Ascending aorta (tissue), 2 donors: Measurements from ENCODE around the gene ZBTB20. TPM values are rescaled to one million over a fixed set of nuclear protein-coding genes. Genes with fewer than 3 reads are reported as not detected.
"Not testable (repeated sequence)": the region's sequence is repeated elsewhere in the genome, so short reads cannot be mapped to it uniquely, and the experiment has no call there.

Experiments
- DNase-seq, 2 donors: peaks; one replicate each; pipeline ENCODE4 v3.0.0-alpha.2; 2019; ENCODE audit warnings: low spot score in 2 of 2
- H3K27ac ChIP-seq, 2 donors: fragments of 200-600 bp; sonication (generic); one replicate each; pipeline ENCODE4 v1.5.1; 2016 to 2017; ENCODE audit warnings: mild to moderate bottlenecking in 1 of 2
- H3K27me3 ChIP-seq: fragments of 200-600 bp; sonication (generic); one replicate; pipeline ENCODE4 v1.5.1; 2017
- H3K36me3 ChIP-seq, 2 donors: fragments of 200-600 bp; sonication (generic); one replicate each; pipeline ENCODE4 v1.5.1; 2016
- H3K4me1 ChIP-seq, 2 donors: fragments of 200-600 bp; sonication (generic); one replicate each; pipeline ENCODE4 v1.5.1; 2016 to 2017; ENCODE audit warnings: mild to moderate bottlenecking in 1 of 2
- H3K4me3 ChIP-seq, 2 donors: fragments of 200-600 bp; sonication (generic); one replicate each; pipeline ENCODE4 v1.5.1; 2016 to 2017; ENCODE audit warnings: mild to moderate bottlenecking in 1 of 2
- H3K9me3 ChIP-seq, 2 donors: fragments of 200-600 bp; sonication (generic); one replicate each; pipeline ENCODE4 v1.5.1; 2016
- intact Hi-C: fragments of 100-400 bp; cut with DNase I; formaldehyde crosslinking; loops from one replicate; pipeline ENCODE4 v1.15.1; 2023
- total RNA-seq: library from RNA; depleted of rRNA; stranded (reverse); fragments of >200 nt; gene quantifications from one replicate; pipeline ENCODE4 v1.1.0, GENCODE V29; 2016
- TF ChIP-seq, protein P1 (sequence below), 3 experiments: fragments of 200-600 bp in 2 of 3; fragments of 450-650 bp in 1 of 3; sonication (generic) in 2 of 3; IDR thresholded peaks; one replicate each; pipeline ENCODE4 v1.5.1; 2016 to 2019; ENCODE audit warnings: antibody characterized with exemption in 3 of 3, mild to moderate bottlenecking in 1 of 3, moderate library complexity in 1 of 3

Gene ZBTB20
- total RNA-seq = 60.3 TPM

DNA sequence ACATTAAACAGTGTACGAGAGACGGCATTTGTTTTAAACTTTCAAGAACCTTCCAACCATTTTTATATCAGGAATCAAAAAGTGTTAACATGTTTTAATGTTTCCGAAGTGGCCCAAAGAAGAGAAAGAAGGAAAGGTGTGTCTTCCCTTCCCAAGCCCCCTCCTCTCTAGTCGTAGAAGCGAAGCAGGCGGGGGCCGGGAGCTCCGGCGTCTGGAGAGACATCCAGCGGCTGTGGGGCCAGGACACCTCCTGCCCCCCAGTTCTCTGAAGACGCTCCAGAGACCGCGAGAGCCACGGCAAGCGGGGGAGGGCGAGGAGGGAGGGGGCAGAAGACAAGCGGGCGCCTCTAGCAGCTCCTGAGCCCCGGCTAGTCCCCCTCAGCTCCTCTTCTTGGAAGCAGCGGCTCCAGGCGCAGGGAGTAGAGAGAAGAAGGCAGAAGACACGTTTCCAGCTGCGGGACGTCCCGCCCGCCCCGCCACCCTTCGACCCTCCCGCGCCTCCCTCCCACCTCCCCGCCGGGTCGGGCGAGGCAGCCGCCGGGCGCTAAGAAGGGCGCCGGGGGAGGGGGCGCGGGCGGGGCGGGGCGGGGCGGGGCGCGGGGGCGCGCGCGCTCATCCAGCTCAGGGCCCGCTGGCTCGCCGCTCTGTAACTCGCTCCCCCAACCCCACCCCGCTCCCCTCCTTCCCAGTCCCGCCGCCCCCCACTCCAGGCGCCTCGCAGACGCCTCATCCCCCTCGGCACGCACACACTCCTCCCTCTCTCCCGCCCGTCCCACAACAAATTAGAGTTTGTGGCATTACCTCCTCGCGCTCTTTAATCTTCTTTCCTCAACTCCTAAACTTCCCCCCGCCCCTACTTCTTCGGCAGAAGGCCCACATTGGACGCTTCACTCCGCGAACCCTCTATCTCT, at the start of gene ZBTB20:
TSS of gene ZBTB20 (minus strand) at position 871 of the 911 bp plus-strand sequence.
- intact Hi-C loops = loop anchor here (1.0 to 10.0 kb wide), 10 partner anchors 102 to 1450 kb away; partner anchors contain the start of genes ATP6V1A, CCDC191, NAA50 and QTRT2

DNA sequence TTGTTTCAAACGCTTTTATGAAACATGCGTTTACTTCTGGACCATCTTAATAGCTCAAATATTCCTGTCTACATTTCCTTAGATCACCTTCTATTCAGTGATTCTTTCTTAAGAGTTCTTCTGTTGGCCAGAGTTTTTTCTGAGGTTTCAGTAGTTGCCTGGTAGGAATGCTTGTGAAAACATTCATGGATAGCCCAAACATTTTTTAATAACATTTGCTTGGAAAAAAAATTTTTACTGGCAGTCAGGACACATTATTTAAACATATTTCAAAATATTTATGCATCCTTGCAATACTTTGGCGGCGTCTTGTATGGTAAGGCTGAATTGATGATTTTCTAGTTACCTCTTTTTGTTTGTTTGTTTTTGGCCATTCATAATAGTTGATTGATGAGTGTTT, 47.4 kb upstream of the ZBTB20 start:
- no peaks in the 10 kb centered on the region for H3K4me1 ChIP-seq
- no peak overlapping the region for H3K27ac ChIP-seq
- no peaks in the 10 kb centered on the region for H3K9me3 ChIP-seq
- DNase-seq = no peak
- no peaks in the 10 kb centered on the region for H3K36me3 ChIP-seq
- intact Hi-C loops = no loop called here
- no peaks in the 10 kb centered on the region for H3K27me3 ChIP-seq
- TF ChIP-seq, protein P1, sequence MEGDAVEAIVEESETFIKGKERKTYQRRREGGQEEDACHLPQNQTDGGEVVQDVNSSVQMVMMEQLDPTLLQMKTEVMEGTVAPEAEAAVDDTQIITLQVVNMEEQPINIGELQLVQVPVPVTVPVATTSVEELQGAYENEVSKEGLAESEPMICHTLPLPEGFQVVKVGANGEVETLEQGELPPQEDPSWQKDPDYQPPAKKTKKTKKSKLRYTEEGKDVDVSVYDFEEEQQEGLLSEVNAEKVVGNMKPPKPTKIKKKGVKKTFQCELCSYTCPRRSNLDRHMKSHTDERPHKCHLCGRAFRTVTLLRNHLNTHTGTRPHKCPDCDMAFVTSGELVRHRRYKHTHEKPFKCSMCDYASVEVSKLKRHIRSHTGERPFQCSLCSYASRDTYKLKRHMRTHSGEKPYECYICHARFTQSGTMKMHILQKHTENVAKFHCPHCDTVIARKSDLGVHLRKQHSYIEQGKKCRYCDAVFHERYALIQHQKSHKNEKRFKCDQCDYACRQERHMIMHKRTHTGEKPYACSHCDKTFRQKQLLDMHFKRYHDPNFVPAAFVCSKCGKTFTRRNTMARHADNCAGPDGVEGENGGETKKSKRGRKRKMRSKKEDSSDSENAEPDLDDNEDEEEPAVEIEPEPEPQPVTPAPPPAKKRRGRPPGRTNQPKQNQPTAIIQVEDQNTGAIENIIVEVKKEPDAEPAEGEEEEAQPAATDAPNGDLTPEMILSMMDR (IDR thresholded peaks at IDR 0.05) = no peak
- no peak overlapping the region for H3K4me3 ChIP-seq

More for the DNA sequence above, at the start of gene ZBTB20:
- TF ChIP-seq, protein P1 (IDR thresholded peaks at IDR 0.05) = no peak
- Histone ChIP-seq H3K27ac (peak within 1 kb of the TSS; percentile 94 to 98), H3K36me3 (no peaks in the 10 kb centered on the region), H3K9me3 (no peaks in the 10 kb centered on the region), H3K4me3 (peak within 1 kb of the TSS; percentile 87 to 94), H3K4me1 (peaks cover 0 to 16% of the 10 kb centered on the region in 2 donors), H3K27me3 (no peaks in the 10 kb centered on the region)
- DNase-seq = peak; percentile 12 to 82

DNA sequence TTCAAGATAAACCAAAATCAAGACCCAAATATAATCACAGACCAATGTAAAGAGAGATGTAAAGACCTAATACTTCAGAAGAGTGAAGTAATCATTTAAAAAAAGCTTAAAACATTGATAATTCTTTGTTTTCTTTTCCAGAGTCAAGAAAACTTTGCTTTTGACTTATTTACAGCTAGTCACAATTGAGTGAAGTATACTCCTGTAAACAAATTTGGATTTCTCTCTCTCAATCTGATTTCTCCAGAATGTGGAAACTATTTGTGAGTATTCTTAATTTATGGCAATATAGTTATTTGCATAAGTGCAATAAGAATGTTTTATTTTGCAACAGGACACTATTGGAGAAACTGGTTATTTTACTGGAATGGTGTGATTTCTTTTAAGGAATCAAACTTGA, 43.7 kb upstream of the ZBTB20 start:
- no peaks in the 10 kb centered on the region for H3K36me3 ChIP-seq
- H3K27me3 ChIP-seq = no peaks in the 10 kb centered on the region
- H3K4me1 ChIP-seq = no peaks in the 10 kb centered on the region
- no peaks in the 10 kb centered on the region for H3K9me3 ChIP-seq
- H3K27ac ChIP-seq = no peak overlapping the region
- TF ChIP-seq, protein P1 (IDR thresholded peaks at IDR 0.05) = no peak
- intact Hi-C loops = no loop called here
- no peak for DNase-seq
- H3K4me3 ChIP-seq = no peak overlapping the region

DNA sequence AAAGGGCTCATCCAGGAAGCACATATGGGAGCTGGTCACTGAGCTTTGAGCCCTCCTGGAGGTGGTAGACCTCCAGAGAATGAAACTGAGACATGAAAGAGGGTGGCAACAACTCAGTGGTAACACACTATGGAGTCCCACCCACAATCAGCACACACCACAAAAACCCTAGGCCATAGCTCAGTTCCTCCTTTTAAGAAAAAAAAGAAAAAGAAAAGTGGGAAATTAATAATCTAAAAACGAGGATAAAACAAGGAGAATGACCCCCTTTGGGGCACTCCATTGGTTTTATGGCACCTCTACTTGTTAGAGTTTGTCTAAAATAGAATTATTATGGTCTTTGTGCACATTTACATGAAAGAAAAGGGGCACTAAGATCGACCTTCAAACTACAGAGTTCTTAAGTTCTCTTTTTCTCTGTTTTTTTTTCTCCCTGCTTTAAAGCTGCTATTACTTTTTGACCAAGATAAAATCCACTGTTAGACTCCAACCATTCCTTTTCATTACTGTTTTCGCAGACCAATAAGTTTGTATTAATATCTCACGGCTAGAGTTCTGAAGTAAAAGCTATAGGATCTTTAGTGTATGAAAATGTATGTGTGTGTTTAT, 40.2 kb upstream of the ZBTB20 start:
- intact Hi-C loops = no loop called here
- no peaks in the 10 kb centered on the region for H3K36me3 ChIP-seq

DNA sequence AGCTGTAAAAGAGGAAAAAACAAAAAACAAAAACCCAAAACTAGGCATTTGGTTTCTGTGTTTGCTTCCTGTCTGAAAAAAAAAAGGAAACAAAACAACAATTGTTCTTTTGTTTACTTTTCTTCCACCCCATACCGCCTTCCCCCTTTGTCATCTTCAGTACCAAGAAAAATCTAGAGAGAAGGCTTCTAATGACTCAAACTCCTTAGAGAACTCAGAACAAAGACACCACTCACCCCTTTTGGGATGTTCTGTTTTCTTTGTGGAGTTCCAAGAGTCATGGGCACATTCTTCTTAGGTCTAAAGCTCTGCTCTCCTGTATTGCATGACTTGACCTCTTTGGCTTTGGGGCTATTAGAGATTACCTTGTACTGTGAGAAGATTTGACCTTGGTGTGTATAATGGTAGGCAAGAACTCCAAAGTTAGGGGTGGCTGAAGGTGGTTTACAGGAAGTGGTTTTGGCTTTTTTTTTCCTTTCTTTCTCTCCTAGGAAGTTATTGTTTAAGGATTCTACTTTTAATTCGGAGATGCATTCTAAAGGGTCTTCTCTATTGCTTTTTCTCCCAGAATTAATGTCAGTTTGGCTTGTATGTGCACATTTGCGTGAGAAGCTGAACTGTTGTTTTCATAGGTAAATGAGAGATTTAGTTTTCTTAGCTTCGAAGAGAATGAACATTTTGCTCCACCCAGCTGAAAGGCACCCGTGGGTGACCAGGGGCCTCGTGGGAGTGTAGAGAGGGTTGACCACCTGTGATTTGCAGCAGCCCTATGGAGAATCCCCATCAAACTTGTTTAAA, 39.5 kb upstream of the ZBTB20 start:
- no peaks in the 10 kb centered on the region for H3K36me3 ChIP-seq
- no peak overlapping the region for H3K4me3 ChIP-seq
- no peak overlapping the region for H3K27ac ChIP-seq
- H3K27me3 ChIP-seq = no peaks in the 10 kb centered on the region
- no peaks in the 10 kb centered on the region for H3K4me1 ChIP-seq
- intact Hi-C loops = no loop called here
- no peaks in the 10 kb centered on the region for H3K9me3 ChIP-seq
- DNase-seq = no peak
- TF ChIP-seq, protein P1 (IDR thresholded peaks at IDR 0.05) = no peak

More for the DNA sequence above, 40.2 kb upstream of the ZBTB20 start:
- Histone ChIP-seq H3K4me3 (no peak overlapping the region), H3K9me3 (no peaks in the 10 kb centered on the region), H3K27me3 (no peaks in the 10 kb centered on the region), H3K4me1 (no peaks in the 10 kb centered on the region), H3K27ac (no peak overlapping the region)
- TF ChIP-seq, protein P1 (IDR thresholded peaks at IDR 0.05) = no peak
- no peak for DNase-seq

DNA sequence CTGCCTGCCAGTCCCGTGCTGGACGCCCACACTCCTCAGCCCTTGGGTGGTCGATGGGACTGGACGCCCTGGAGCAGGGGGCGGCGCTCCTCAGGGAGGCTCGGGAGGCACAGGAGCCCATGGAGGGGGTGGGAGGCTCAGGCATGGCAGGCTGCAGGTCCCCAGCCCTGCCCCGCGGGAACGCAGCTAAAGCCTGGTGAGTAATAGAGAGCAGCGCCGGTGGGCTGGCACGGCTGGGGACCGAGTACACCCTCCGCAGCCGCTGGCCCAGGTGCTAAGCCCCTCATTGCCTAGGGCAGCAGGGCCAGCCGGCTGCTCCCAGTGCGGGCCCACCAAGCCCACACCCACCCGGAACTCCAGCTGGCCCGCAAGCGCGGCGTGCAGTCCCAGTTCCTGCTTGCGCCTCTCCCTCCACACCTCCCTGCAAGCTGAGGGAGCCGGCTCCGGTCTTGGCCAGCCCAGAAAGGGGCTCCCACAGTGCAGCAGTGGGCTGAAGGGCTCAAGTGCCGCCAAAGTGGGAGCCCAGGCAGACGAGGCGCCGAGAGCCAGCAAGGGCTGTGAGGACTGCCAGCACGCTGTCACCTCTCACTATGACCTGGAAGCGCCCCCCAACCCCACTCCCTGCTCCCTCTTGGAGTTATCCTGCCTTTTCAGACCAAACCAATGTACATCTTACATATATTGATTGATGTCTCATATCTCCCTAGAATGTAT, 37.9 kb upstream of the ZBTB20 start:
- H3K36me3 ChIP-seq, H3K27me3 ChIP-seq, H3K4me3 ChIP-seq, DNase-seq, H3K27ac ChIP-seq, intact Hi-C loops, H3K9me3 ChIP-seq, H3K4me1 ChIP-seq: not testable (repeated sequence)

DNA sequence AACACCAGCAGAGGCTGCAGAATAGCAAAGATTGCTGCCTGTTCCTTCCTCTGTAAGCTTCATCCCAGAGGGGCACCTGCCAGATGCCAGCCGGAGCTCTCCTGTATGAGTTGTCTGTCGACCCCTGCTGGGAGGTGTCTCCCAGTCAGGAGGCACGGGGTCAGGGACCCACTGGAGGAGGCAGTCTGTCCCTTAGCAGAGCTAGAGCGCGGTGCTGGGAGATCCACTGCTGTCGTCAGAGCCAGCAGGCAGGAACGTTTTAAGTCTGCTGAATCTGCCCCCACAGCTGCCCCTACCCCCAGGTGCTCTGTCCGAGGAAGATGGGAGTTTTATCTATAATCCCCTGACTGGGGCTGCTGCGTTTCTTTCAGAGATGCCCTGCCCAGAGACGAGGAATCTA, 31.8 kb upstream of the ZBTB20 start:
- H3K9me3 ChIP-seq, H3K27me3 ChIP-seq, intact Hi-C loops, H3K36me3 ChIP-seq, DNase-seq, H3K4me3 ChIP-seq, H3K4me1 ChIP-seq, H3K27ac ChIP-seq: not testable (repeated sequence)
